Activated T-helper 1 cell treated with anti-CD3 and anti-CD28 coated beads, Interleukin-12 subunit alpha, Interleukin-12 subunit beta, Interleukin-2, Interleukin-4 antibody, amounts not matched to agents 30 ng/mL and 10 ng/mL and 1 ng/mL, durations not matched to agents 14 hours and 24 hours and 36 hours (primary cell): Measurements from ENCODE around the gene ZRSR2. TPM values are rescaled to one million over a fixed set of nuclear protein-coding genes. Genes with fewer than 3 reads are reported as not detected.
"Not testable (repeated sequence)": the region's sequence is repeated elsewhere in the genome, so short reads cannot be mapped to it uniquely, and the experiment has no call there.

ENCODE experiments used
- DNase-seq: peaks from one replicate; pipeline ENCODE4 v3.0.0; 2021; ENCODE audit warnings: low spot score
- H3K27ac Mint-ChIP-seq: one replicate; pipeline ENCODE4 v1.8.0; 2021; ENCODE audit warnings: mild to moderate bottlenecking, mixed read lengths
- H3K27me3 Mint-ChIP-seq: one replicate; pipeline ENCODE4 v1.8.0; 2022; ENCODE audit warnings: mild to moderate bottlenecking, moderate library complexity, mixed read lengths; ENCODE audit not compliant: insufficient read depth
- H3K36me3 Mint-ChIP-seq: one replicate; pipeline ENCODE4 v1.8.0; 2021; ENCODE audit warnings: low read depth, mixed read lengths
- H3K4me1 Mint-ChIP-seq: one replicate; pipeline ENCODE4 v1.8.0; 2021; ENCODE audit warnings: low read depth, mixed read lengths
- H3K4me3 Mint-ChIP-seq: one replicate; pipeline ENCODE4 v1.8.0; 2021; ENCODE audit warnings: mild to moderate bottlenecking, moderate library complexity, mixed read lengths
- H3K9me3 Mint-ChIP-seq: one replicate; pipeline ENCODE4 v1.8.0; 2021; ENCODE audit warnings: mixed read lengths
- intact Hi-C: fragments of 100-400 bp; cut with micrococcal nuclease; formaldehyde crosslinking; loops from one replicate; pipeline ENCODE4 v1.15.1; 2024
- total RNA-seq: library from RNA; stranded (reverse); gene quantifications from 2 replicates; pipeline ENCODE4 v1.2.3, GENCODE V29; 2022

ZRSR2 gene
- total RNA-seq, 1 donor from 2014 or later: 20.6 TPM

DNA sequence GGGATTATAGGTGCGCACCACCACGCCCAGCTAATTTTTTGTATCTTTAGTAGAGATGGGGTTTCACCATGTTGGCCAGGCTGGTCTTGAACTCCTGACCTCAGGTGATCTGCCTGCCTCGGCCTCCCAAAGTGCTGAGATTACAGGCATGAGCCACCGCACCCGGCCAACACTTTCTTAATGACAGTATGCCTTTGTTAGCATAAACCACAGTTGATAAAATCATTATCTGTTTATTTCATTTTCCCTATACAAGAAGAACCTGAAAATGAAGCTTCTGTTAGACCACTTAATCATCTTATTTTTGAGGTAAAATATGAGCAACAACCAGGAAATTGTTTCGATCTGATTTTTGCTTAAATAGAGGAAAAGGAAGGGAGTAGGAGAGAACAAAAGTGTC is 30.4 kb upstream of the ZRSR2 start:
- not testable (repeated sequence) for H3K4me3 Mint-ChIP-seq, H3K27me3 Mint-ChIP-seq, H3K36me3 Mint-ChIP-seq, DNase-seq, H3K9me3 Mint-ChIP-seq
- Mint-ChIP-seq H3K4me1 (peaks cover 14% of the 10 kb centered on the region), H3K27ac (peak overlapping the region; percentile 34)
- intact Hi-C loops: loop anchor here (2.0 to 10.0 kb wide), 3 partner anchors 57 to 935 kb away; no protein-coding TSS in a partner anchor

DNA sequence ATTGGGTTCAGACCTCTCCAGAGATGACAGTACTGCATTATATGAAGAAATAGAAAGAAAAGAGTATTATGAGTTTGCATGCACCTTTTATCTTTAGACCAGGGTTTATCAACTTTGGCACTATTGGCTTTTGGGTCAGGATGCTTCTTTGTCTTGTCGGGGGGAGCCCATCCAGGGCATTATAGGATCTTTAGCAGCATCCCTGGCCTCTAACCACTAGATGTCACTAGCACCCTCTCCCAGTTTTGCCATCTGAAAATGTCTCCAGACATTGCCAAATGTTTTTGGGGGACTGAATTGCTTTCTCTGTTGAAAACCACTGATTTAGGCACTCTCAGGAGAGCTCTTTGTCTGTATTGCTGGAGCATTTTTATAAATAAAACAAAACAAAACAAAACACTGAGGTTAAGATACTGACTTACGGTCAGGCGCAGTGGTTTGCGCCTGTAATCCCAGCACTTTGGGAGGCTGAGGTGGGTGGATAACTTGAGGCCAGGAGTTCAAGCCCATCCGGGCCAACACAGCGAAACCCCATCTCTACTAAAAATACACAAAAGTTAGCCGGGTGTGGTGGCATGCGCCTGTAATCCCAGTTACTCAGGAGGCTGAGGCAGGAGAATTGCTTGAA is 28.6 kb upstream of the ZRSR2 start:
- peaks cover 14% of the 10 kb centered on the region for H3K4me1 Mint-ChIP-seq
- H3K27me3 Mint-ChIP-seq: no peaks in the 10 kb centered on the region
- no peaks in the 10 kb centered on the region for H3K9me3 Mint-ChIP-seq
- H3K36me3 Mint-ChIP-seq: peaks cover 4% of the 10 kb centered on the region
- H3K4me3 Mint-ChIP-seq: no peak overlapping the region
- peak overlapping the region; percentile 40 for H3K27ac Mint-ChIP-seq
- no peak for DNase-seq
- intact Hi-C loops: loop anchor here (1.0 to 10.0 kb wide), 4 partner anchors 56 to 933 kb away; no protein-coding TSS in a partner anchor

DNA sequence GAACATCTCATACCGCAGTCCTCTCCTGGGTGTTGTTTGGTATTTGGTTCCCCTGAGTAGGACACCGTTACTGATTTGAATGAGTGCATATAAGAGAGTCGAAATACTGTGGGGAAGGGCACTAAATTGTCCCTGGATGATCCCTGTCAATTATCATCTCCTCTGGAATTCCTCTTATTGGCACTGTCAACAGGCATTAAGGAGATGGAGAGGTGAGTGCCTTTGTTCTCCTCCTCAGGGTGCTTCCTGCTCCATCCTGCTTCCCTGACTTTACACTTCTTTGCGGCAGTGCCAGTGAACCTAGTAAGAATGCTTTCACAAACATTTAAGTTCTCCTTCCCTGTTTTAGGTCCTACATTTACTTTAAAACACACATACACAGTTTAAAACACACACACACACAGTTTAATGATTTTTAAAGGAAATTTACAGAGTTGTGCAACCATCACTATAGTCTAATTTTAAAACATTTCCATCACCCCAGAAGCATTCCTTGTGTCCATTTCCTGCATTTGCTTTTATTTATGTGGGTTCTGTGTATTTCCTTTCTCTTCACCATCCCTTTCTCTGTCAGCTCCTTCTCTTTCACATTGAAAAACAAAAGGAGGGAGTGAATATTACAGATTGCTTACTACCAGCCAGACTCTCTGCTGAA is 20.9 kb upstream of the ZRSR2 start:
- Mint-ChIP-seq H3K4me3 (no peak overlapping the region), H3K9me3 (no peaks in the 10 kb centered on the region), H3K27ac (no peak overlapping the region), H3K4me1 (peaks cover 11% of the 10 kb centered on the region), H3K36me3 (peaks cover 8% of the 10 kb centered on the region), H3K27me3 (no peaks in the 10 kb centered on the region)
- intact Hi-C loops: loop anchor here (10.0 kb wide), 1 partner anchor 925 kb away; no protein-coding TSS in a partner anchor
- no peak for DNase-seq

GRCh38 chrX:15781961-15782699 is 8.2 kb upstream of the ZRSR2 start:
- peaks cover 10% of the 10 kb centered on the region for H3K4me1 Mint-ChIP-seq
- peak overlapping the region; percentile 95 for H3K27ac Mint-ChIP-seq
- no peaks in the 10 kb centered on the region for H3K9me3 Mint-ChIP-seq
- H3K4me3 Mint-ChIP-seq: peak overlapping the region; percentile 84
- DNase-seq: no peak
- H3K27me3 Mint-ChIP-seq: no peaks in the 10 kb centered on the region
- intact Hi-C loops: loop anchor here (1.0 to 2.0 kb wide), 2 partner anchors 8 to 107 kb away; partner anchors contain the start of gene ZRSR2
- peaks cover 7% of the 10 kb centered on the region for H3K36me3 Mint-ChIP-seq

DNA sequence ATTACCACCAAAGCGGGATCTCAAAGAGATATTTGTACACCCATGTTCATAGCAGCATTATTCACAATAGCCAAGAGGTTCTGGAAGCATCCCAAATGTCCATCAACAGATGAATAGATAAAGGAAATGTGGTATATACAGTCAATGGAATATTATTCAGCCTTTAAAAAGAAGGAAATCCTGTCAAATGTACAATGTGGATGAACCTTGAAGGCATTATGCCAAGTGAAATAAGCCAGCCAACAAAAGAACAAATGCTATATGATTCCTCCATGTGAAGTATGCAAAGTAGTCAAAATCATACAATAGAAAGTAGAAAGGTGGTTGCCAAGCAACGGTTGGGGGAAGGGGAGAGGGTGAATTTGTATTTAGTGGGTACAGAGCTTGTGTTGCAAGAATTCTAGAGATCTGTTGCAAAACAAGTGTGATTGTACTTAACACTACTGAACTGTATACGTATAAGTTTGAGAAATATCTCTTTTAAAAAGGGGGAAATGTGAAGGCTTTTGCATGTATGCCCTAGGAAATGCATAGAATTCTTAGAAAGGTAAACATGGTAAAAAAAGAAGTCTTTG is 5.0 kb upstream of the ZRSR2 start:
- H3K36me3 Mint-ChIP-seq: peaks cover 5% of the 10 kb centered on the region
- intact Hi-C loops: no loop called here

DNA sequence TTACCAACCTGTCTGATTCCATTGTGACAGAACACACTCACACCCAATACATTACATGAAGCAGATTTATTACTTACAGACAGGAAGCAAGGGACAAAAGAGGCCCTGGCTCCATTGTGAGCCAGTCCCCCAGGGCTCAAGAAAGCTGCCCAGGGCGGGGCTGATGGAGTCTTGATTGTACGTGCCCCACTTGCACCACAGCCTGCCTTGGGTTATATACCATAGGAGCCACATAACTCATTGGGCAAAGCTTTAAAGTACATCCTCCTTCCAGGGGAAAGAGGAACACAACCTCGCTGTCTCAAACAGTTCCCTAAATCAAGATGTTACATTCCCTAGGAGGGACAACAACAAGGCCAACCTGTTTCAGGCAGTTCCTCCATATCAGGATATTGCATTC is 3.4 kb upstream of the ZRSR2 start:
- Mint-ChIP-seq H3K36me3 (peaks cover 5% of the 10 kb centered on the region), H3K9me3 (no peaks in the 10 kb centered on the region), H3K4me1 (peaks cover 10% of the 10 kb centered on the region), H3K27me3 (no peaks in the 10 kb centered on the region), H3K27ac (no peak overlapping the region), H3K4me3 (no peak overlapping the region)
- intact Hi-C loops: no loop called here
- DNase-seq: no peak

More for the DNA sequence above, 5.0 kb upstream of the ZRSR2 start:
- Mint-ChIP-seq H3K27ac (no peak overlapping the region), H3K27me3 (no peaks in the 10 kb centered on the region), H3K9me3 (no peaks in the 10 kb centered on the region), H3K4me1 (peaks cover 10% of the 10 kb centered on the region), H3K4me3 (no peak overlapping the region)
- no peak for DNase-seq

- Mint-ChIP-seq H3K27ac (no peak overlapping the region), H3K4me3 (no peak overlapping the region), H3K27me3 (no peaks in the 10 kb centered on the region), H3K4me1 (peaks cover 15% of the 10 kb centered on the region), H3K9me3 (no peaks in the 10 kb centered on the region), H3K36me3 (peaks cover 5% of the 10 kb centered on the region)
- no peak for DNase-seq
- intact Hi-C loops: loop anchor here (1.0 to 10.0 kb wide), 8 partner anchors 9 to 928 kb away; partner anchors contain the start of genes CA5B, PIGA and SYAP1
These were observed 546 bp downstream of the ZRSR2 start for GRCh38 chrX:15790769-15791290.

GRCh38 chrX:15797707-15798106 is 7.4 kb downstream of the ZRSR2 start:
- intact Hi-C loops: loop anchor here (10.0 kb wide), 1 partner anchor 463 kb away; the partner anchor contains the start of gene PIGA
- H3K4me3 Mint-ChIP-seq: no peak overlapping the region

GRCh38 chrX:15804563-15804962 is 14.3 kb downstream of the ZRSR2 start:
- DNase-seq: no peak
- no peak overlapping the region for H3K4me3 Mint-ChIP-seq
- no peaks in the 10 kb centered on the region for H3K4me1 Mint-ChIP-seq
- H3K9me3 Mint-ChIP-seq: no peaks in the 10 kb centered on the region
- H3K36me3 Mint-ChIP-seq: peaks cover 20% of the 10 kb centered on the region
- no peak overlapping the region for H3K27ac Mint-ChIP-seq
- intact Hi-C loops: no loop called here
- H3K27me3 Mint-ChIP-seq: no peaks in the 10 kb centered on the region

More at GRCh38 chrX:15797707-15798106, 7.4 kb downstream of the ZRSR2 start:
- H3K27ac Mint-ChIP-seq: no peak overlapping the region
- no peaks in the 10 kb centered on the region for H3K27me3 Mint-ChIP-seq
- DNase-seq: no peak
- H3K9me3 Mint-ChIP-seq: no peaks in the 10 kb centered on the region
- H3K4me1 Mint-ChIP-seq: peaks cover 12% of the 10 kb centered on the region
- peaks cover 17% of the 10 kb centered on the region for H3K36me3 Mint-ChIP-seq

GRCh38 chrX:15808254-15808653 is 18.0 kb downstream of the ZRSR2 start:
- no peaks in the 10 kb centered on the region for H3K4me1 Mint-ChIP-seq
- H3K9me3 Mint-ChIP-seq: no peaks in the 10 kb centered on the region
- no peak overlapping the region for H3K27ac Mint-ChIP-seq
- H3K36me3 Mint-ChIP-seq: peaks cover 33% of the 10 kb centered on the region
- intact Hi-C loops: no loop called here
- no peaks in the 10 kb centered on the region for H3K27me3 Mint-ChIP-seq
- no peak for DNase-seq
- no peak overlapping the region for H3K4me3 Mint-ChIP-seq

DNA sequence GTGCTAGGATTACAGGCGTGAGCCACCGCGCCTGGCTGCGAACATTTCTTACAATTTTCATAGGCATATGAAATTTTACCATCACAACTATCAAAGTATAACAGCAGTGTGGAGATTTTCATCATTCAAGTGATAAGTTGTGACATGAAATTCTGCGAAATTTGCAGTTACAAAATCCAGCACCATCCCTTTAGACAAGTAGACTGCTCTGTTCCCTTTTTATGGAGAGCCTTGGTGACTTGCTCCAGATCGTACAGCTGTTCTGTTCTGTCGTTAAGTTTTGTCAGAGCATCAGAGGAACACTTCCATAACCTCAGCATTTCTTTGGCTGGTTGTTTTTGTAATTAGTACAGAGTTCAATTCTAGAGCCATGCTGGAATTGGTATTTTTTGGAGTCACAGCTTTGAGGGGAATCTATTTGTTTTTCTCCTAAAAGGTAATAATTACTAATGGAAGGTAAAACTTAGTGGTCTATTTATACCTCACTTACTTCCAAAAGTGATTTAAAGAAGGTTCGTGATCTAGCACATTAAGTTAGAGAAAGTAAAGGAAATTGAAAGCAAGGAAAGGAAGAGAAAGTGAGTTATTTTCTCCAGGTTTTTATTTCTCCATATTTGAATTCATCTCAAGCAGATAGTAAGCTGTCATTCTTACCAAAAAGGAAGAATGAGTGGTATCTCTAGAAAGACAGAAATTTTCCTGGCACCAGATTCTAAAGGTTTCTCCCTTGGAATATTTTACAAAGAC is 22.1 kb downstream of the ZRSR2 start:
- Mint-ChIP-seq H3K9me3 (no peaks in the 10 kb centered on the region), H3K4me3 (no peak overlapping the region), H3K4me1 (peaks cover 31% of the 10 kb centered on the region), H3K27ac (no peak overlapping the region), H3K27me3 (no peaks in the 10 kb centered on the region), H3K36me3 (peaks cover 36% of the 10 kb centered on the region)
- no peak for DNase-seq
- intact Hi-C loops: no loop called here

DNA sequence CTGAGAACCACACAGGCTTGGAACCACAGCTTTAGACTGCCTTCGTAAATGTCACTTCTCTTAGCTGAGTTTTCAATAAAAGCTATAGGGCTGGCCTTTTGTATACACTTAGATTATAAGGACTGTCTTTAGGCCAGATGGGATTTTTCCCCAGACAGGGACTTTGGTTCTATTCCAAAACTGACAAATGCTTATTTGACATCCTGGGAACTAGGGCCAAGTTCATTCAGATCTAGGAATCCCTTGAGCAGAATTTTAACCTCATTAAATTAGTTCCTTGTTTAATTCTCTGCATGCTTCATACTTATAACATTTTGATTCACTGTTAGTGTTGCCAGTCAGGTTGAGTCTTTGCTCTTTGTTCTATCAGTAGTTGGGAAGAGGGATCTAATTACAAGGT is 23.1 kb downstream of the ZRSR2 start:
- intact Hi-C loops: no loop called here
- Mint-ChIP-seq H3K4me3 (no peak overlapping the region), H3K27me3 (no peaks in the 10 kb centered on the region), H3K9me3 (no peaks in the 10 kb centered on the region), H3K4me1 (peaks cover 37% of the 10 kb centered on the region), H3K36me3 (peaks cover 40% of the 10 kb centered on the region), H3K27ac (no peak overlapping the region)
- DNase-seq: no peak
